NCI-H446 (cell line): ENCODE measurements around the gene MADD.
"Not testable (repeated sequence)": the region's sequence is repeated elsewhere in the genome, so short reads cannot be mapped to it uniquely, and the experiment has no call there.

Experiments used
- DNase-seq, 2 experiments: peaks; one replicate each; lab custom pipeline; 2025; lab: John Stamatoyannopoulos, UW

Gene MADD

DNA sequence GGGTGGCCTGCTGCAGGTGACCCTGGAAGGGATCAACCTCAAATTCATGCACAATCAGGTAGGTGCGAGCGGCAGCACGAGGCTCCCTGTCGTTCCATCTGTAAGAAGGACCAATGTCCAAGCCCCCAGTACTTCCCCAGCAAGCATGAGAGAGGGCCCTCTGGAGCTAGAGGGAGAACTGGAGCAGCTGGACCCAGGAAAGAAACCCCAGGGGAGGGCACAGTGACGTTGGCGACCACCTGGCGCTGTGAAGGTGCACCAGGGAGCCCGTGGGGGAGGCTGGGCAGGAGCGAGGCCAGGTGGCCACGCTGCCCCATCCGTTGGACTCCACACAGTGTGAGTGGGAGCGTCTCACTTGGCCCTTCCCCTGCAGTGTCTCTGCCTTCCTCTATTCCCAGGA, 54.6 kb downstream of the MADD start:
- DNase-seq, result no peak

DNA sequence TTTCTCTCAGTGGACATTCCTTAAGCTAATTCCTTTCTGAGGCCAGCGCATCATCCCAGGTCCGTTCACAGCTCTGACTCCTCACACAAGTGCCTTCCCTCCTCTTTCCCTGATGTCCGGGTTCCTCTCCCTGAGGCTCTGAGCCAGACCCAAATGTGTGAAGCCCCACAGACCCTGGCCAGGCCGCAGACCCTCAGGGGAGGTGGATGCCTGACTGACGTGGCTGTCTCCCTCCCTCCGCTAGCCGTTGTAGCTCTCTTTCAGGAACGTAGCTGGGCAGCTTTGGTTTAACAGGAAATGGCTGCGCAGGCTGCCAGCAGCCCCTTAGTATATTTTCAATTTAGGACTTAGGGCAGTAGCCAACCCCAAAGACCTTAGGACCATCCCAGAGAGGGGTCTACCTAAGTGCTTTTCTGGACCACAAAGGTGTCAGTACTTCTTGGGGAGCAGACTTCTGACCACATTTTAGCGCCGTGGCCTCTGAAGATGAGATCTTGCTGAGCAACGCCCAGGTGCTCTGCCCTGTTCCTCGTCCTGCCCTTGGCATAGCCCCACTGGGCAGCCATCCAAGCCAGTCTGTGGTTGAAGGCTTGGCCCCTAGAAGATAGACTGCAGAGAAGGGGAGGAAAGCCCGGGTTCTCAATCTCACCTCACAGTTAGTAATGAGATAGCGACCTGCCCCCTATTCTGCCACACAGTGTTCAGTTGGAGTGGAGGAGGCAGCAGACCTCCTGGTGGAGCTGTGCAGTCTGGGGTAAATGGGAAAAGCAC, 55.5 kb downstream of the MADD start:
- no peak for DNase-seq

DNA sequence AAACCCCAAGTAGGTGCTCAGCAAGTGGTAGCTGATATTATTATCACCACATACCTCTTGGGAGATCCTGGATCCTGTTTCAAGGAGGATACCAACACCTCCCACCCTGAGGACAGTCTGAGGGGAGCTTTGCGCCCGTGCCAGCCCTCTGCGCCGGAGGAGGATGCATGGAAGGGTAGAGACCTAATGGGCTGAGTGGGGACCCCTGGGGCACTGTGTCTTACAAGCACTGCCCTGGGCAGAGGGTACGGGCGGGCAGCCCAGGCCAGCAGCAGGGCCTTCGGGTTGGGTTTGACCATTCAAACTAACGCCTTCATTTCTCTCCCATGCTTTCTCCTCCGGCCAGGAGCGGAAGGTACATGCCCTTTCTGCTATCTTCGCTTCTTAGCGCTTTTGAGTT, 56.3 kb downstream of the MADD start:
- no peak for DNase-seq

DNA sequence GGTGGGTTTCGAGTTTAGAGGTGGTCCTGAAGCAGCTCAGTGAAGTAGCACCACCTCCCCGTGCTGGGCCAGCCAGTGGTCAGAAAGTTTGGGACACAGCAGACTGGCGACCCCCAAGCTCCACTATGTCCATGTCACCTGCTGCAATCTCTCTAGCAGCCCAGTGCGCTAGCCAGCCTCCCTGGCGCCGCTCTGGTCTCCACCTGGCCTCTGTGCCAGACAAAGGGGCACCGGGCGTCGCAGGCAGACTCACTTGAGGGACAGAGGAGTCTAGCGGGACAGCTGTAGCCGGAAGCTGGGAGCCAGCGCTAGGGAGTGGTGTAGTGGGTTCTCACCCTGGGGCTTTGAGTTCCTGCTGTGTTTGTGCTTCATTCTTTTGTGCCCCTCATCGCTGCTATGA, 57.1 kb downstream of the MADD start:
- DNase-seq, result no peak

DNA sequence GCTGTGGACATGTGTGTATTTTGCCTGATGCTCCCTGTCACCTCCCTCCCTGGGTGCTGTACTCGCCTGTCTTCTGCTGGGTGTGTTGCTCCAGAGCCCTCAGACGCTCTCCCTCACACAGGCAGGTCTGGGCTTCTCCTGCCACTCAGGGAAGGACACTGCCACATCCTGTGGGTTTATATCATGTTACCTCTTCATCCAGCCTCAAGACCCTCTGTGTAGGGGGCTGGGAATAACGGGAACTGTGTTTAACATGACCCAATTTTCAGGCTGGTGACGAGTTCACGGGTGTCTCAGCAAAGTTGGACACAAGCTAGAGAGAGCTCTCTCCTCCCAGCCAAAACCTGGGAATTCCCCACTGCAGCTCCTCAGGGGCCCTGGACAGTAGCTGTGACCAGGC, 58.0 kb downstream of the MADD start:
- no peak for DNase-seq

- DNase-seq, result no peak
Measured at GRCh38 chr11:47328449-47329390, 58.8 kb downstream of the MADD start.

DNA sequence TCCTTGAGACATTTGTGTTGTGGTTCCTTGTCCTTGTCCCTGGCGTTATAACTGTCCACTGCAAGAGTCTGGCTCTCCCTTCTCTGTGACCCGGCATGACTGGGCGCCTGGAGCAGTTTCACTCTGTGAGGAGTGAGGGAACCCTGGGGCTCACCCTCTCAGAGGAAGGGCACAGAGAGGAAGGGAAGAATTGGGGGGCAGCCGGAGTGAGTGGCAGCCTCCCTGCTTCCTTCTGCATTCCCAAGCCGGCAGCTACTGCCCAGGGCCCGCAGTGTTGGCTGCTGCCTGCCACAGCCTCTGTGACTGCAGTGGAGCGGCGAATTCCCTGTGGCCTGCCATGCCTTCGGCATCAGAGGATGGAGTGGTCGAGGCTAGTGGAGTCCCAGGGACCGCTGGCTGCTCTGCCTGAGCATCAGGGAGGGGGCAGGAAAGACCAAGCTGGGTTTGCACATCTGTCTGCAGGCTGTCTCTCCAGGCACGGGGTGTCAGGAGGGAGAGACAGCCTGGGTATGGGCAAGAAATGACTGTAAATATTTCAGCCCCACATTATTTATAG, 59.6 kb downstream of the MADD start:
- no peak for DNase-seq

DNA sequence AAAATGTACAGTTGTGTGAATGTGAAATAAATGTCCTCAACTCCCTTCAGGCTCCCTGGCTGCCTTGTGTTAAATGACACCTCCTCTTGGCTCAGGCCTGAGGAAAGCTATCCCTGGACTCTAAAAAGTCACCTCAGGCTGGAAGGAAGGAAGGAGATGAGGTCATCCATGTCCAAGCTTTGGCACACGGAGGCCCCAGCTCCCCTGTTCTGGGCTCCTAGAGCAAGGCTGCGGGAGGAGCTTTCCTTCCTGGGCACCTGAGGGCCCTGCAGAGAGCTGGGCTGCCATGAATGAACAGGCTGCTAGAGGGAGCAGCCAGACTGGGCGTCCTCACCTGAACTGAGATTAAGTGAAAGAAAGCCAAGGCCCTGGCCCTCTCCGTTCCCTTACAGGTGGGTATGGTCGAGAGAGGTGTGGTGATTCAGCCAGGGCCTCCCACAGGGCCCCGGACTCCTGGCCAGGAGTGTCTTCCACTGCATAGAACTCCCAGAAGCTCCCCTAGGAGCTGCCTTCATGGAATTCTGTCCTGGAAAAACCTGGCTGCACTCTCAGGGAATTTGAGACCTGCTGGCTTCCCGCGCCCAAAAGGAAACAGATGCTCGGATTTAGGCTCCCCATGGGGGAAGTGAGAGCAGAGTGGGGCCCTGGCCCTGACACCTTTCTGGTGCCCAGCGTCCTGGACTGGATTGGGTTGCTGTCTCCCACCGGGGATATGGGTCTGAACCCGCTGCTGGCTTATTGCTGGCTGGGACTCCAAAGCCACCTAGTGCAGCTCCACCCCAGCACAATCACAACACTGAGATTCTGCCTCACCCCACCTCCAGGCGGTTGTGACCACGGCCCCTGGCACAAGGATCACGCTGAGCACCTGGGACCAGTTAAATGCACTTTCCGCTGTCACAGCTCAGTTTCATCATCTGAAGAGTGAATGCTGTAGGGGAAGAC, 60.3 kb downstream of the MADD start:
- DNase-seq, result no peak

GRCh38 chr11:47331454-47332302, 61.7 kb downstream of the MADD start:
- DNase-seq, result no peak

- no peak for DNase-seq
Measured at GRCh38 chr11:47332303-47332711, 62.4 kb downstream of the MADD start.

DNA sequence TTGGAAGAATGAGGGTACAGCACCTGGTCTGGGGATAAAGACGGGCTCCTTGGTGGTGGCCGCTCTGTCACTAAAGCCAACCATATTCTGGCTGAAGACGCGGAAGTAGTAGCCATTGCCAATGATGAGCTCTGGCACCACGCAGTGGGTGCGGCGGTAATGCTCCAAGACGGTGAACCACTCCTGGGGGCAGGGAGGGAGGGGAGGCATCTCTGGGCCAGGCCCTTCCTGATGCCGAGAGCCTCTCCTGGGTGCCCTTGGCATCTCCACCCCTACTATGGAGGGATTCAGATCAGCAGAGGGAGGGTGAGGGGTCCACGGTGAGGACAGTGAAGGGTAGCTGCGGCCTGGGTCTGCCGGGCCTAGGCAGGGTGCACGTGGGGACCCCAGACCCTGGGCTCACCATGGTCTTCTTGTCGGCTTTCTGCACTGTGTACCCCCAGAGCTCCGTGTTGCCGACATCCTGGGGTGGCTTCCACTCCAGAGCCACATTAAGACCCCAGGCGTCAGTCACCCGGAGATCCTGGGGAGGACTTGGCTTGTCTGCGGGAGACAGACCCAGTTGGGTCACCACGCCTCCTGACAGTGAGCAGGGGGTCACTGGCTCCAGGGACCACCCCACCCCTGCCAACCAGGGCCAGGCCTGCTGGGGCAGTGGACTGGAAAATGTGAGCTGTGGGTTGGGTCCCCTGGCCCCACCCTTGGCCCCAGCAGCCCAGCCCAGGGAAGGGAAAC, 63.0 kb downstream of the MADD start:
- no peak for DNase-seq

- DNase-seq, result no peak
Measured at GRCh38 chr11:47333526-47333845, 63.6 kb downstream of the MADD start.

DNA sequence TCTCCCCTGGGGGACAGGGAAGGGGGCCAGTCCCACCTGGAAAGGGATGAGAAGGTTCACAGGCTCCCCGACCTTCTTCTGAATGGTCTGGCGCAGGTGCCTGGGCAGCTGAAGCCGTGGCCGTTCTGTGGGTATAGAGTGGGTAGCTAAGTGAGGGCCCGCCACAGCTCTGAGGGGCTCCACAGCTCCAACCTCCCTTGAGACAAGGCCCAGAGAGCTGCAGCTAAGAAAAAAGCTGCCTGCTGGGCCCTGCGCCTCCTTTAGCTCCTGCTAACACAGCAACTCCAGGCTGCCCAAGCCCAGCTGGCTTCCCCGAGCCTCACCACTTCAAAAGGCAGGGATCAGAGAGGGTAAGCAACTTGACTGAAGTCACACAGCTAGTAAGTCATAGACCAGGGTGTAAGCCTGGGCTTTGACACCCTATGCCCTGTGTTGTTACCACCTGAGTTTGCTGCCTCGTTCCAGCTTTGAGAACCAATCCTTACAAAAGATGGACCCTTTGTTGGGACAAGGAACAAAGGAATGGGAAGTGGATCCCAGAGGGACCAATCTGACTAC, 64.0 kb downstream of the MADD start:
- no peak for DNase-seq

DNA sequence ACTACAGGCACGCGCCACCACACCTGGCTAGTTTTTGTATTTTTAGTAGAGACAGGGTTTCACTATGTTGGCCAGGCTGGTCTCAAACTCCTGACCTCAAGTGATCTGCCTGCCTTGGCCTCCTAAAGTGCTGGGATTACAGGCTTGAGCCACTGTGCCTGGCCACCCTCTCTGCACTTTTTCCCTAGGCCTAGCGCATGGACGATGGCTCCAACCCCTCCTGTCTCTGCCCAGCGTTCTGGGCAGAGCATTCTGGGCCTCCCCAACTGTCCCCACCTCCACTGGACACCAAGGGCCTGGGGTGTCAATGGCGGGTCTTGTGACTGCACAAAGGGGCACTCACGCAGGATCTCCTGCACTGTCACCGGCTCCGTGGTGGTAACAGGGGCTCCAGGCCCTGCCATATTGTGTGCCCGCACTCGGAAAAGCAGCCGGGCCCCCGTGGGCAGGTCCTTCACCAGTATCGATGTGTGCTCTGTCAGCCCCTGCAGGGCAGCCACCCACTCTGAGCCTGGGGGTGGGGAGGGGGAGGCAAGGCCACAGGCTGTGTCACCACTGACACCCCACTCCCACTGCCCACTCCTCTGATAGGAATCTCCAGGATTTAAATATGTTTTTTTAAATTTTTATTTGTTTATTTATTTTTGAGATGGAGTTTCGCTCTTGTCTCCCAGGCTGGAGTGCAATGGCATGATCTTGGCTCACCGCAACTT, 64.9 kb downstream of the MADD start:
- not testable (repeated sequence) for DNase-seq

DNA sequence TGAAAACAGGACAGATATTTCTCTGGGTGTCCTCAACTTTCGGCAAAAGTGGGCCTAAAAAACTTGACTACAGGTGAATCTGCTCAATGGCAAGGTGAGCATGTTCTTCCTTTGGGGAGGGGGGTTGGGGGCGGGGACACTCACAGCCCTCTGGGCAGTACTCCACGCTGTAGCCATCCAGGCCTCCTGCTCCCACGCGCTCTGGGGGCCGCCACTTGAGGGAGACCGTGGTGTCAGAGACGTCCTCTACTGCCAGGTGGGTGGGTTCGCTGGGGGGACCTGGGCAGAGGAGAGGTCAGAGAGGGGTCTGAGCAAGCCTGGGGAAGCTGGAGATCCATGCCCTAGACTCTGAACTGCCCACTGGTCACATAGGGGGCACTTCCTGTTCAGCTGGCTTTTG, 65.8 kb downstream of the MADD start:
- DNase-seq, result no peak

DNA sequence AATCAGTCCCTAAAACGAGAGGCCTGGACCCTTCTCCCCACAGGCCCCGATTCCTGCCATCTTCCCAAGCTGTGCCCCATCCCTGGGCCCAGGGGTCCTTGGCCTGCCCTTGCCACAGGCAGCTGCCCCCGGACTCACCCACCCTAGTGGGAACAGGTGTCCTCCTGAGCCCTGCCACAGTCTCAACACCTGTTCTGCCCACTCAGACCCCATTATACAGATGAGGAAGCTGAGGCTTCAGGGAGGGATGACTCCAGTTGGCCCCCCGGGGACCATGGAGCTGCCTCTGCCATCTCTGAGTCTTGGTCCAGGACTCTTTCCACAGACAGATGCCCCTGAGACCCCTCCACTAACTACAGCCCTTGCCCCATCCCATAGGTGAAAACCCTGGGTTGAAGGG, 66.7 kb downstream of the MADD start:
- no peak for DNase-seq

- DNase-seq, result no peak
Measured at GRCh38 chr11:47337229-47337924, 67.4 kb downstream of the MADD start.

DNA sequence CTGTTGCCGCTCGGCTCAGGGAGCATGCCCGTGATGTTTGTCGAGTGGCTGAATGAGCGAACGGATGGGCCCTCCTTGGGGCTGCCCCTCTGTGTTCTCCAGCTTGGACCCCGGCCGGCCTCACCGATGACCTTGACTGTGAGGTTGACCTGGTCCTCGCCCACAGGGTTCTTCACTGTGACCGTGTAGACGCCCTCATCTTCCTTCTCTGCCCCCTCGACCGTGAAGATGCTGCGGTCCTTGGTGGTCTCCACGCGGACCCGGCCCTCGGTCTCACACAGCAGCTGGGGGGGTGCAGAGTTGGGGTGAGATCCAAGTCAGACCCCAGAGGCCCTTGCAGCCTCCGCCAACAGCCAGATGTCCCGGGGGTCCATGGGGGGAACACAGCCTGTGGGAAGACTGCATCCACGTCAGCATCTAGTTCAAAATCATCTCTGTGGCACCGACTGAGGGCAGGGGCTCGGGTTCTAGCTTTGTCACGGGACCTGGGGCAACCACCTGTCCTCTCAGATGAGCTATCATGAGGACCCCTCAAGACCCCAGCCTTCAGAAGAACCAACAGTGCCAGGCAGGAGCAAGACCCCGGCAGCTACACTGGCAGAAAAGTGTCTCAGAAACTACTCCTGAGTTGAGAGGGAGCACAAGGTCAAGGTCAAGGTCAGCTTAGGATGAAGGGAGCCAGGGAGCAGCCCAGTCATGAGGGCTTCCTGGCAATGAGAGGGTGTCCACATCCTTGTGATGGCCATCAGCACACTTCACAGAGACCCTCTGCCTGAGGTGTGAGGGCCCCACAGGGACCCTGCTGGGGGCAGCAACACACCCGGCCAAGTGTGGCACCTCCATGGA, 68.7 kb downstream of the MADD start:
- no peak for DNase-seq
